Glutamatergic neuron (in vitro differentiated cells): ENCODE results near the gene SPAG5. TPM values are rescaled to one million over a fixed set of nuclear protein-coding genes. Genes with fewer than 3 reads are reported as not detected.

Experiments
- DNase-seq: peaks from one replicate; pipeline ENCODE4 v3.0.0; 2022
- H3K27ac Mint-ChIP-seq: one replicate; pipeline ENCODE4 v1.8.0; 2020; ENCODE audit warnings: mild to moderate bottlenecking, mixed read lengths, inconsistent platforms; ENCODE audit not compliant: unreplicated experiment
- H3K27me3 Mint-ChIP-seq: one replicate; pipeline ENCODE4 v1.8.0; 2020; ENCODE audit warnings: mild to moderate bottlenecking, moderate library complexity, mixed read lengths, inconsistent platforms; ENCODE audit not compliant: unreplicated experiment
- H3K36me3 Mint-ChIP-seq: one replicate; pipeline ENCODE4 v1.8.0; 2020; ENCODE audit warnings: mild to moderate bottlenecking, mixed read lengths, inconsistent platforms; ENCODE audit not compliant: unreplicated experiment
- H3K4me1 Mint-ChIP-seq: one replicate; pipeline ENCODE4 v1.8.0; 2020; ENCODE audit warnings: mild to moderate bottlenecking, low read depth, mixed read lengths, inconsistent platforms; ENCODE audit not compliant: unreplicated experiment
- H3K4me3 Mint-ChIP-seq: one replicate; pipeline ENCODE4 v1.8.0; 2020; ENCODE audit warnings: mild to moderate bottlenecking, mixed read lengths, inconsistent platforms; ENCODE audit not compliant: unreplicated experiment
- H3K9me3 Mint-ChIP-seq: one replicate; pipeline ENCODE4 v1.8.0; 2020; ENCODE audit warnings: mild to moderate bottlenecking, moderate library complexity, mixed read lengths, inconsistent platforms; ENCODE audit not compliant: unreplicated experiment
- CTCF ChIP-seq: fragments of 200-600 bp; sonication (generic); IDR thresholded peaks from one replicate; pipeline ENCODE4 v1.5.0; 2021; ENCODE audit not compliant: partially characterized antibody, unreplicated experiment
- total RNA-seq: library from RNA; stranded (reverse); fragmentation: NEBNext Ultra II Directional; extraction: Animal tissue kit (Norgen Biotek cat#: 25700); gene quantifications from one replicate; pipeline ENCODE4 v1.2.1, GENCODE V29; 2021; ENCODE audit not compliant: unreplicated experiment

Gene SPAG5
- total RNA-seq, 1 donor from 2014 or later: 31.5 TPM

DNA sequence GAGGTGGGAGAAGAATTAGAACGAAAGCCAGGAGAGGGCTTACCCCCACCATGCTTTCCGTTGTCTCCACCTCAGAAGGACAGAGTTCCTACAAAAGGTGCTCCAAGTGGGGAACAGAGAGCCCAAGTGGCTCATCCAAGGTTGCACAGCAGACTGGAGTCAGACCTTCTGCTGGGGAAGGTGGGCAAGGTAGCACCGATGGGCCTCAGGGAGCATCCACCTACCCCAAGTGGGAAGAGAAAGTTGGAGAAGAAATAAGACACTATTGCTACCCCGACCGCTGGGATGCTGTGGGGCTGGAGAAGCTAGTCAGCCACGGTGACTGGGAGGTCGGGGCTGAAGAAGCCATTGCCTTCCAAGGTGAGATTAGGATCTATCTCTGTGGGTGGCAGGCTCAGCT lies 67.9 kb downstream of the SPAG5 start:
- DNase-seq: no peak
- TF ChIP-seq CTCF: no peak
- Mint-ChIP-seq H3K4me1 (peaks cover 19% of the 10 kb centered on the region), H3K9me3 (peaks cover 6% of the 10 kb centered on the region), H3K36me3 (no peaks in the 10 kb centered on the region), H3K27me3 (peaks cover 3% of the 10 kb centered on the region), H3K27ac (no peak overlapping the region), H3K4me3 (no peak overlapping the region)

DNA sequence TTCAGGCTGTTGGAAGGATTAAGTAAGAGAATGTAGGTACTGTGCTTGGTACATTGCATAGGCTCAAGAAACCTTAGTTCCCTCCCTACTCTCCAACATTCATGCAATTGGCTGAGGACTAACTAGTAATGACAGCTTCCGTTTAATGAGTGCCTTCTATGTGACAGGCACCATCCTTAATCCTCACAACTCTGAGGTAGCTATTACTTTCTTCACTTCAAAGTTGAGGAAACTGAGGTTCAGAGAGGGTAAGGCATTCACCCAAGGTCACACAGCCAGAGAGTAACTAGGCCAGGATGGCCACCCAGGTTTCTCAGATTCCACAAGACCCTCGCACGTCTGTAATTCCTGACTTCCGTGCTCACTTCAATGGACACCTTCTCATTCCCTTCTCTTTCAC lies 68.6 kb downstream of the SPAG5 start:
- no peak for TF ChIP-seq CTCF
- Mint-ChIP-seq H3K4me1 (peaks cover 19% of the 10 kb centered on the region), H3K27me3 (peaks cover 3% of the 10 kb centered on the region), H3K4me3 (no peak overlapping the region), H3K36me3 (no peaks in the 10 kb centered on the region), H3K27ac (no peak overlapping the region), H3K9me3 (peaks cover 6% of the 10 kb centered on the region)
- DNase-seq: no peak

GRCh38 chr17:28529013-28529400 lies 69.8 kb downstream of the SPAG5 start:
- no peak for DNase-seq
- Mint-ChIP-seq H3K27ac (no peak overlapping the region), H3K9me3 (peaks cover 6% of the 10 kb centered on the region), H3K4me3 (no peak overlapping the region), H3K27me3 (no peaks in the 10 kb centered on the region), H3K36me3 (no peaks in the 10 kb centered on the region), H3K4me1 (peaks cover 19% of the 10 kb centered on the region)
- no peak for TF ChIP-seq CTCF

DNA sequence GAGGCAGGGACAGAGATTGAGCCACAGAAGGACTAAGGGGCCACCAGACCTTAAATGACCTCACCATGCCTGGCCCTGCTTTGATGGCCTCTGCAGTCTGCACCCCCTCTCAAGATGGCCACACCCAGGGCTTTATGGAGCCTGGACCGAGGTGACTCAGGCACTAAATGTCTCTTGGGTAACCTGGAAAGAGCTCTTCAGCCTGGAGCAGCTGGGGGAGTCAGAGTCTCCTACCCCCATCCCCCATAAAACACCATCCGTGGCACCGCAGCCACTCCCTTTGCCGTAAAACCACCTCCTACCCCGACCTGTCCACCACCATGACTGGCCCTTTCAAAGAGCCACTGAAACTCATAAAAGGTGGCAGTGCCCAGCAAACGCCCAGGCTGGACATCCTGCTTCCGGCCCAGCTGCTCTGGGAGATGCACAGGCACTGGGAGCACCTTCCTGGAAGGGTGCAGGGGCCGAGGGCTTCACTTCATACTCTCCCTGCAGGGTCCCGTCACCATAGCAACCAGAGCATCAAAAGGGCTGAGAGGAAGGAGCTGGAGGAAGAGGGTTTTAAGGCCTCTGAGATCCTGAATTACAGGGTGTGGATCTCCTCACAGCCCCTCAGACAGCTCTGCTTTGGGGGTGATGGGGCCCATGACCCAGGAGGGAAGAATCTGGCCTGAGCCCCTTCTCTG lies 70.4 kb downstream of the SPAG5 start:
- Mint-ChIP-seq H3K27me3 (peaks cover 3% of the 10 kb centered on the region), H3K4me3 (no peak overlapping the region), H3K9me3 (peaks cover 6% of the 10 kb centered on the region), H3K36me3 (no peaks in the 10 kb centered on the region), H3K4me1 (peaks cover 19% of the 10 kb centered on the region), H3K27ac (no peak overlapping the region)
- TF ChIP-seq CTCF: no peak
- DNase-seq: no peak

- no peak for DNase-seq
- peaks cover 4% of the 10 kb centered on the region for H3K27me3 Mint-ChIP-seq
- no peak overlapping the region for H3K4me3 Mint-ChIP-seq
- H3K27ac Mint-ChIP-seq: no peak overlapping the region
- no peak for TF ChIP-seq CTCF
- H3K9me3 Mint-ChIP-seq: peaks cover 6% of the 10 kb centered on the region
- peaks cover 19% of the 10 kb centered on the region for H3K4me1 Mint-ChIP-seq
- no peaks in the 10 kb centered on the region for H3K36me3 Mint-ChIP-seq
Observed at GRCh38 chr17:28527859-28528258, 71.0 kb downstream of the SPAG5 start.

Other genes with a start within 250 kb of the SPAG5 start
- gene POLDIP2, start 241.5 kb downstream of the SPAG5 start, total RNA-seq: 73.5 TPM
- not detected for gene SEBOX, start 233.8 kb downstream of the SPAG5 start, total RNA-seq
- gene VTN, start 228.7 kb downstream of the SPAG5 start, total RNA-seq: 0.25 TPM
- 100 TPM for gene SARM1, start 227.3 kb downstream of the SPAG5 start, total RNA-seq
- gene SLC46A1, start 192.8 kb downstream of the SPAG5 start, total RNA-seq: 6.3 TPM
- gene SLC13A2, start 125.4 kb downstream of the SPAG5 start, total RNA-seq: not detected
- gene FOXN1, start 92.7 kb downstream of the SPAG5 start, total RNA-seq: not detected
- gene UNC119, start 46.4 kb downstream of the SPAG5 start, total RNA-seq: 57.2 TPM
- 63.1 TPM for gene PIGS, start 27.5 kb downstream of the SPAG5 start, total RNA-seq
- 50.9 TPM for gene ALDOC, start 22.1 kb downstream of the SPAG5 start, total RNA-seq
- gene RSKR, start 15.2 kb upstream of the SPAG5 start, total RNA-seq: 44.5 TPM
- gene BLTP2, start 46.1 kb upstream of the SPAG5 start, total RNA-seq: 181 TPM
- gene SDF2, start 62.9 kb upstream of the SPAG5 start, total RNA-seq: 54.3 TPM
- gene SUPT6H, start 63.2 kb upstream of the SPAG5 start, total RNA-seq: 108 TPM
- gene PROCA1, start 112.9 kb upstream of the SPAG5 start, total RNA-seq: 36.5 TPM
- gene RAB34, start 118.8 kb upstream of the SPAG5 start, total RNA-seq: 54.3 TPM
- 627 TPM for gene RPL23A, start 121.0 kb upstream of the SPAG5 start, total RNA-seq
- gene TLCD1, start 127.2 kb upstream of the SPAG5 start, total RNA-seq: 8.2 TPM
- 5.9 TPM for gene NEK8, start 129.8 kb upstream of the SPAG5 start, total RNA-seq
- gene TRAF4, start 145.0 kb upstream of the SPAG5 start, total RNA-seq: 373 TPM
- 44.0 TPM for gene FAM222B, start 243.8 kb upstream of the SPAG5 start, total RNA-seq